ENCODE measurements around the gene ARF5. TPM values are rescaled to one million over a fixed set of nuclear protein-coding genes. Genes with fewer than 3 reads are reported as not detected.
"Not testable (repeated sequence)": the region's sequence is repeated elsewhere in the genome, so short reads cannot be mapped to it uniquely, and the experiment has no call there.

The ARF5 gene
- total RNA-seq, 2 donors from 2014 or later, result 194 to 218 TPM

GRCh38 chr7:127550247-127550646, 38.0 kb upstream of the ARF5 start:
- no peaks in the 10 kb centered on the region for H3K27me3 ChIP-seq (replicated peaks; ENCODE audit: insufficient read depth)
- no peaks in the 10 kb centered on the region for H3K9me3 ChIP-seq
- intact Hi-C loops (cut with DNase I), result no loop called here
- DNase-seq (ENCODE audit: low spot score), result no peak
- H3K4me1 ChIP-seq (replicated peaks), result no peaks in the 10 kb centered on the region
- H3K4me3 ChIP-seq, result no peak overlapping the region
- H3K36me3 ChIP-seq, result no peaks in the 10 kb centered on the region
- H3K27ac ChIP-seq, result no peak overlapping the region
- WGBS, result 52% methylated on average over 1 of the region's 1 CpG
- TF ChIP-seq POLR2A (IDR thresholded peaks at IDR 0.05) (no peak), CTCF (IDR thresholded peaks at IDR 0.05) (no peak), POLR2AphosphoS5 (IDR thresholded peaks at IDR 0.05) (no peak)

GRCh38 chr7:127551941-127552340, 36.3 kb upstream of the ARF5 start:
- H3K4me1 ChIP-seq (replicated peaks), result no peaks in the 10 kb centered on the region

DNA sequence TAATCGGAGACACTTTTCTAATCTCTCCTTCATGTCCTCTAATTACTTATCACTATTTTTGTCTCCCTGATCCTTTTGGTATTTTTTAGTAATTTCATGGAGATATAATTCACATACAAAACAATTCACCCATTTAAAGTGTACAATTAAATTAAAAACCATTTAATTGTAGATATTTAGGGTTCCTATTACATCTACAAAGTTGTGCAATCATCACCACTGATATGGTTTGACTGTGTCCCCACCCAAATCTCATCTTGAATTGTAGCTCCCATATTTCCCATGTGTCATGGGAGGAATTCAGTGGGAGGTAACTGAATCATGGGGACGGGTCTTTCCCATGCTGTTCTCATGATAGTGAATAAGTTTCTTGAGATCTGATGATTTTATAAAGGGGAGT, 31.8 kb upstream of the ARF5 start:
- Histone ChIP-seq H3K9me3 (no peaks in the 10 kb centered on the region), H3K27me3 (replicated peaks; ENCODE audit: insufficient read depth) (no peaks in the 10 kb centered on the region), H3K36me3 (no peaks in the 10 kb centered on the region), H3K27ac (no peak overlapping the region), H3K4me3 (no peak overlapping the region), H3K4me1 (replicated peaks) (no peaks in the 10 kb centered on the region)
- intact Hi-C loops (cut with DNase I), result no loop called here
- DNase-seq (ENCODE audit: low spot score), result no peak
- TF ChIP-seq CTCF (IDR thresholded peaks at IDR 0.05), result no peak
- no peak for TF ChIP-seq POLR2AphosphoS5 (IDR thresholded peaks at IDR 0.05)
- TF ChIP-seq POLR2A (IDR thresholded peaks at IDR 0.05), result no peak
- WGBS, result 93% methylated on average over 2 of the region's 2 CpGs

More at GRCh38 chr7:127551941-127552340, 36.3 kb upstream of the ARF5 start:
- Histone ChIP-seq H3K27me3 (replicated peaks; ENCODE audit: insufficient read depth) (no peaks in the 10 kb centered on the region), H3K4me3 (no peak overlapping the region), H3K27ac (no peak overlapping the region), H3K36me3 (no peaks in the 10 kb centered on the region), H3K9me3 (no peaks in the 10 kb centered on the region)
- no peak for DNase-seq (ENCODE audit: low spot score)
- TF ChIP-seq POLR2A (IDR thresholded peaks at IDR 0.05), result no peak
- TF ChIP-seq CTCF (IDR thresholded peaks at IDR 0.05), result no peak
- TF ChIP-seq POLR2AphosphoS5 (IDR thresholded peaks at IDR 0.05), result no peak
- intact Hi-C loops (cut with DNase I), result no loop called here
- 76% methylated on average over 4 of the region's 4 CpGs for WGBS

DNA sequence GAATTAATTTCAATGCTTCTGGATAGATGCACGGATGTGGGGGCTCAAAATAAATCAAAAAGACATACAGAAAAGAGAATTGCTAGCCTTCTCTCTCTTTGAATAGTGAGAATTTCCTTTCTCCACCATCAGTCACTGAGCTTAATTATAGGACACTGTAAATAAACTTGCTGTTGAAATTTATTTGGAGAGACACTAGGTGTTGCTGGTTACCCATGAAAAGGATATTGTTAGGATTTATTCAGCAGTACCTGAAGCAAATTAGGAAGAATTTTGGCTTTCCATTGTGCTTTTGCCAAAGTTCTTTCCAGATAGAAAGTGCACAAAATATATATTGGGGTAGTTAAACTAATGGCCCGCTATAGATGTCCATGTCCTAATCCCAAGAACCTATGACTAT, 30.4 kb upstream of the ARF5 start:
- no peak overlapping the region for H3K27ac ChIP-seq
- DNase-seq (ENCODE audit: low spot score), result no peak
- H3K4me1 ChIP-seq (replicated peaks), result no peaks in the 10 kb centered on the region
- intact Hi-C loops (cut with DNase I), result no loop called here
- H3K36me3 ChIP-seq, result no peaks in the 10 kb centered on the region
- H3K27me3 ChIP-seq (replicated peaks; ENCODE audit: insufficient read depth), result no peaks in the 10 kb centered on the region
- 67% methylated on average over 2 of the region's 2 CpGs for WGBS
- no peak for TF ChIP-seq POLR2A (IDR thresholded peaks at IDR 0.05)
- no peak for TF ChIP-seq POLR2AphosphoS5 (IDR thresholded peaks at IDR 0.05)
- TF ChIP-seq CTCF (IDR thresholded peaks at IDR 0.05), result peak in 1 of 4 experiments; percentile 20
- no peak overlapping the region for H3K4me3 ChIP-seq
- no peaks in the 10 kb centered on the region for H3K9me3 ChIP-seq

DNA sequence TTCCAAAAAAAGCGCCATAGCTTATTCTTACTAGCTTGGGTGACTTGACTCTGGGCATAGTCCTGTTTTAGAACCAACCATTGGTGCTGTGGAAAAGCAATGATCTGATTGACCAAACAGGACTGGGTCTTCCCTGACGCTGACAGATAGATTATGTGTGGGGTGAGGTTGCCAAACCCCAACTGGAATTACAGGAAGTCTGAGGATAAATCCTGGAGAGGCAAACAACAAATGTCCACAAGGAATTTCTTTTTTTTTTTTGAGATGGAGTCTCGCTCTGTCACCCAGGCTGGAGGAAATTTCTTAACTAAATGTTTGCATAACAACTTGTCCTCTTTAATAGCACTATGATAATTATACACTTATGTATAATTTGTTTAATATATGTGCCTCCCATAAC, 22.0 kb upstream of the ARF5 start:
- intact Hi-C loops (cut with DNase I), result no loop called here
- 71% methylated on average over 3 of the region's 3 CpGs for WGBS

GRCh38 chr7:127568034-127568433, 20.2 kb upstream of the ARF5 start:
- DNase-seq (ENCODE audit: low spot score); H3K4me1 ChIP-seq (replicated peaks); intact Hi-C loops (cut with DNase I); H3K27ac ChIP-seq; H3K27me3 ChIP-seq (replicated peaks; ENCODE audit: insufficient read depth); H3K36me3 ChIP-seq; H3K9me3 ChIP-seq; H3K4me3 ChIP-seq: not testable (repeated sequence)
- WGBS, result no CpG with 5 or more reads among the region's 3 CpGs

More for the DNA sequence above, 22.0 kb upstream of the ARF5 start:
- Histone ChIP-seq H3K36me3 (no peaks in the 10 kb centered on the region), H3K9me3 (no peaks in the 10 kb centered on the region), H3K27me3 (replicated peaks; ENCODE audit: insufficient read depth) (no peaks in the 10 kb centered on the region), H3K27ac (no peak overlapping the region), H3K4me1 (replicated peaks) (no peaks in the 10 kb centered on the region), H3K4me3 (no peak overlapping the region)
- DNase-seq (ENCODE audit: low spot score), result peak; percentile 24
- TF ChIP-seq POLR2AphosphoS5 (IDR thresholded peaks at IDR 0.05) (peak; percentile 55), POLR2A (IDR thresholded peaks at IDR 0.05) (no peak), CTCF (IDR thresholded peaks at IDR 0.05) (no peak)
